WTC11 (cell line): ENCODE measurements around the gene MED19. TPM values are rescaled to one million over a fixed set of nuclear protein-coding genes. Genes with fewer than 3 reads are reported as not detected.

ENCODE experiments used
- ATAC-seq: fragments of 200-7000 bp; cut with Tn5 transposase; 2 replicates; pipeline ENCODE4 v1.10.0; 2021; ENCODE audit warnings: mild to moderate bottlenecking, moderate library complexity
- CTCF ChIA-PET: fragments of 300-600 bp; sonication (Branson Sonifier 250); formaldehyde crosslinking; loops from one replicate; lab custom pipeline; 2021; ENCODE audit warnings: antibody characterized with exemption; lab: Charles Lee
- POLR2A ChIA-PET: fragments of 350-600 bp; sonication (Branson Sonifier 250); formaldehyde crosslinking; loops from one replicate; lab custom pipeline; 2021; ENCODE audit warnings: antibody characterized with exemption; lab: Charles Lee
- DNase-seq: peaks from one replicate; pipeline ENCODE4 v3.0.0; 2021; ENCODE audit warnings: low spot score
- H3K27ac Mint-ChIP-seq: 2 replicates; pipeline ENCODE4 v1.8.0; 2021; ENCODE audit warnings: mixed read lengths
- H3K27me3 Mint-ChIP-seq: 2 replicates; pipeline ENCODE4 v1.8.0; 2021; ENCODE audit warnings: low read depth, mild to moderate bottlenecking, moderate library complexity, mixed read lengths
- H3K36me3 Mint-ChIP-seq: 2 replicates; pipeline ENCODE4 v1.8.0; 2021; ENCODE audit warnings: mixed read lengths
- H3K4me1 Mint-ChIP-seq: 2 replicates; pipeline ENCODE4 v1.8.0; 2022; ENCODE audit warnings: mixed read lengths
- H3K4me3 Mint-ChIP-seq: 2 replicates; pipeline ENCODE4 v1.8.0; 2021; ENCODE audit warnings: mild to moderate bottlenecking, moderate library complexity, mixed read lengths
- H3K9me3 Mint-ChIP-seq: 2 replicates; pipeline ENCODE4 v1.8.0; 2021; ENCODE audit warnings: mixed read lengths
- CBFB ChIP-seq: sonication (generic); formaldehyde crosslinking; IDR thresholded peaks from 2 replicates; pipeline ENCODE4 v1.8.1; 2022; ENCODE audit warnings: mild to moderate bottlenecking, low read depth, missing genetic modification reagents
- FOXP1 ChIP-seq: sonication (generic); formaldehyde crosslinking; IDR thresholded peaks from 2 replicates; pipeline ENCODE4 v1.8.0; 2022; ENCODE audit warnings: missing genetic modification reagents, mild to moderate bottlenecking, moderate library complexity, borderline replicate concordance
- GABPB1 ChIP-seq: sonication (generic); formaldehyde crosslinking; IDR thresholded peaks from 2 replicates; pipeline ENCODE4 v1.8.1; 2023; ENCODE audit warnings: mild to moderate bottlenecking, missing genetic modification reagents
- HMGA2 ChIP-seq: fragments of 250-450 bp; sonication (Bioruptor Pico); IDR thresholded peaks from 2 replicates; pipeline ENCODE4 v1.4.0; 2021; ENCODE audit warnings: mild to moderate bottlenecking, moderate library complexity
- NR3C1 ChIP-seq: sonication (generic); formaldehyde crosslinking; conservative IDR thresholded peaks from 2 replicates; pipeline ENCODE4 v1.8.1; 2023; ENCODE audit warnings: low read depth, mild to moderate bottlenecking, missing genetic modification reagents
- TCF7 ChIP-seq: sonication (generic); formaldehyde crosslinking; IDR thresholded peaks from 2 replicates; pipeline ENCODE4 v1.8.0; 2022; ENCODE audit warnings: mild to moderate bottlenecking, low read depth, missing genetic modification reagents, moderate library complexity
- TEAD4 ChIP-seq: sonication (generic); formaldehyde crosslinking; IDR thresholded peaks from 2 replicates; pipeline ENCODE4 v1.8.0; 2022; ENCODE audit warnings: mild to moderate bottlenecking, missing genetic modification reagents
- ZNF121 ChIP-seq: sonication (generic); formaldehyde crosslinking; IDR thresholded peaks from 2 replicates; pipeline ENCODE4 v1.8.0; 2023; ENCODE audit warnings: missing genetic modification reagents
- ZNF416 ChIP-seq: fragments of 250-450 bp; sonication (Bioruptor Pico); IDR thresholded peaks from 2 replicates; pipeline ENCODE4 v1.9.0; 2021; ENCODE audit warnings: mild to moderate bottlenecking, inconsistent platforms
- ZNF423 ChIP-seq: fragments of 250-450 bp; sonication (Bioruptor Pico); IDR thresholded peaks from 2 replicates; pipeline ENCODE4 v2.1.2; 2022; ENCODE audit warnings: mild to moderate bottlenecking, moderate library complexity
- total RNA-seq: library from RNA; stranded (reverse); gene quantifications from 3 replicates; pipeline ENCODE4 v1.2.3, GENCODE V29; 2021
- TF ChIP-seq, protein P1 (sequence below): sonication (generic); formaldehyde crosslinking; IDR thresholded peaks from 2 replicates; pipeline ENCODE4 v1.8.1; 2022; ENCODE audit warnings: low read depth, mild to moderate bottlenecking, moderate library complexity, missing genetic modification reagents, borderline replicate concordance
- TF ChIP-seq, protein P2 (sequence below): sonication (generic); formaldehyde crosslinking; IDR thresholded peaks from 2 replicates; pipeline ENCODE4 v1.8.0; 2023; ENCODE audit warnings: mild to moderate bottlenecking, missing genetic modification reagents
- TF ChIP-seq, protein P3 (sequence below): sonication (generic); formaldehyde crosslinking; IDR thresholded peaks from 2 replicates; pipeline ENCODE4 v1.8.0; 2022; ENCODE audit warnings: mild to moderate bottlenecking, missing genetic modification reagents
- TF ChIP-seq, protein P4 (sequence below): sonication (generic); formaldehyde crosslinking; IDR thresholded peaks from 2 replicates; pipeline ENCODE4 v1.8.1; 2023; ENCODE audit warnings: mild to moderate bottlenecking, missing genetic modification reagents
- TF ChIP-seq, protein P5 (sequence below): sonication (generic); formaldehyde crosslinking; conservative IDR thresholded peaks from 2 replicates; pipeline ENCODE4 v1.8.1; 2023; ENCODE audit warnings: mild to moderate bottlenecking, low read depth, missing genetic modification reagents, moderate library complexity
- TF ChIP-seq, protein P6 (sequence below): sonication (generic); formaldehyde crosslinking; IDR thresholded peaks from 2 replicates; pipeline ENCODE4 v1.8.1; 2023; ENCODE audit warnings: mild to moderate bottlenecking, missing genetic modification reagents, borderline replicate concordance
- TF ChIP-seq, protein P7 (sequence below): fragments of 250-450 bp; sonication (Bioruptor Pico); IDR thresholded peaks from 2 replicates; pipeline ENCODE4 v1.9.0; 2021; ENCODE audit warnings: mild to moderate bottlenecking

Gene MED19
- total RNA-seq, 1 experiment from 2014 or later: 19.1 TPM

DNA sequence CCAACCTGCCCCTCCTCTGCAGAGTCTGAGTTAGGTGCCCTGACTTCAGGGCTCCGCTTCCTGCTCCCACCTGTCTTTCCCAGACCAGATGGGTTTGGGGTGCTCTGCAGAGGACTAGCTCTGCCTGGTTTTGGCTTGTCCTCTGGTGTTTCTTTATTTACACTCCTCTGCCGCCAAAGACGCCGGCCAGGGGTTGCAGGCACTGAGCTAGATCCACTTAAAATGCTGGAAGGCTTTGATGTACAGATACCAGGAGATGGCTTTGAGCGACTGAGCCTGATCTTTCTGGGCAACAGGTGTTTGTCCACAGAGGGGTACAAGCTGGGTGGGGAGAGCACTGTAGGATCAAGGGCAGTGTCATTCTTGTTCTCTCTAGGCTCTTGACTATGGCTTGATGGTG is 33.2 kb upstream of the MED19 start:
- no peak overlapping the region for H3K4me3 Mint-ChIP-seq
- ChIA-PET CTCF (interaction anchor here (1.2 to 5.7 kb wide), 2 partner anchors 12 to 55 kb away, joined by 3 to 42 read pairs; no protein-coding TSS in a partner anchor), POLR2A (interaction anchor here (1.2 kb wide), 1 partner anchor 33 kb away, joined by 3 read pairs; no protein-coding TSS in a partner anchor)
- no peaks in the 10 kb centered on the region for H3K27me3 Mint-ChIP-seq
- H3K9me3 Mint-ChIP-seq: no peaks in the 10 kb centered on the region
- peaks cover 21% of the 10 kb centered on the region for H3K4me1 Mint-ChIP-seq
- H3K27ac Mint-ChIP-seq: peak overlapping the region; percentile 75
- ATAC-seq (no peak), DNase-seq (no peak)
- TF ChIP-seq, protein P1, sequence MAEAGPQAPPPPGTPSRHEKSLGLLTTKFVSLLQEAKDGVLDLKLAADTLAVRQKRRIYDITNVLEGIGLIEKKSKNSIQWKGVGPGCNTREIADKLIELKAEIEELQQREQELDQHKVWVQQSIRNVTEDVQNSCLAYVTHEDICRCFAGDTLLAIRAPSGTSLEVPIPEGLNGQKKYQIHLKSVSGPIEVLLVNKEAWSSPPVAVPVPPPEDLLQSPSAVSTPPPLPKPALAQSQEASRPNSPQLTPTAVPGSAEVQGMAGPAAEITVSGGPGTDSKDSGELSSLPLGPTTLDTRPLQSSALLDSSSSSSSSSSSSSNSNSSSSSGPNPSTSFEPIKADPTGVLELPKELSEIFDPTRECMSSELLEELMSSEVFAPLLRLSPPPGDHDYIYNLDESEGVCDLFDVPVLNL (CRISPR knock-in tag): no peak
- TF ChIP-seq, protein P2, sequence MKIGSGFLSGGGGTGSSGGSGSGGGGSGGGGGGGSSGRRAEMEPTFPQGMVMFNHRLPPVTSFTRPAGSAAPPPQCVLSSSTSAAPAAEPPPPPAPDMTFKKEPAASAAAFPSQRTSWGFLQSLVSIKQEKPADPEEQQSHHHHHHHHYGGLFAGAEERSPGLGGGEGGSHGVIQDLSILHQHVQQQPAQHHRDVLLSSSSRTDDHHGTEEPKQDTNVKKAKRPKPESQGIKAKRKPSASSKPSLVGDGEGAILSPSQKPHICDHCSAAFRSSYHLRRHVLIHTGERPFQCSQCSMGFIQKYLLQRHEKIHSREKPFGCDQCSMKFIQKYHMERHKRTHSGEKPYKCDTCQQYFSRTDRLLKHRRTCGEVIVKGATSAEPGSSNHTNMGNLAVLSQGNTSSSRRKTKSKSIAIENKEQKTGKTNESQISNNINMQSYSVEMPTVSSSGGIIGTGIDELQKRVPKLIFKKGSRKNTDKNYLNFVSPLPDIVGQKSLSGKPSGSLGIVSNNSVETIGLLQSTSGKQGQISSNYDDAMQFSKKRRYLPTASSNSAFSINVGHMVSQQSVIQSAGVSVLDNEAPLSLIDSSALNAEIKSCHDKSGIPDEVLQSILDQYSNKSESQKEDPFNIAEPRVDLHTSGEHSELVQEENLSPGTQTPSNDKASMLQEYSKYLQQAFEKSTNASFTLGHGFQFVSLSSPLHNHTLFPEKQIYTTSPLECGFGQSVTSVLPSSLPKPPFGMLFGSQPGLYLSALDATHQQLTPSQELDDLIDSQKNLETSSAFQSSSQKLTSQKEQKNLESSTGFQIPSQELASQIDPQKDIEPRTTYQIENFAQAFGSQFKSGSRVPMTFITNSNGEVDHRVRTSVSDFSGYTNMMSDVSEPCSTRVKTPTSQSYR (CRISPR knock-in tag): no peak
- no peak for TF ChIP-seq CBFB
- H3K36me3 Mint-ChIP-seq: peaks cover 27% of the 10 kb centered on the region

DNA sequence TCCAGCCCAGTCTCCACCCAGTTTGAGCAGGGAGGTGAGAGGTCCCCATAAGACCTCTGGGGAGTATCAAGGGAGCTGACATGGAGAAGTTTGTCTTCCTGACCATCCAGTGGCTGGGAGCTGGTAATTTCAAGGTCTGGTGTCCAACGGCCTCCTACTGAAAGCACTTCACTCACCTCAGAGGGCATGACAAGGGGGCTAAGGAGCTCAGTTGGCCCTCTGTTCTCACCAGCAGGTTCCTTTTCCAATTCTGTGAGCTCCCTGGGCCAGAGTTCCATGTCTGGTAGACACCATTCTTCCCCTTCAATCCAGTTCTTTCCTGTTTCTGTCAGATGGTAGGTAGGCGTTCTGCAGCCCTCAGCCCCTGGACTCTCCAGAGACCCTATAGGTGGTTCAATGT is 32.3 kb upstream of the MED19 start:
- Mint-ChIP-seq H3K27ac (no peak overlapping the region; the same call in 1 of the 2 replicates), H3K9me3 (no peaks in the 10 kb centered on the region), H3K4me1 (peaks cover 24% of the 10 kb centered on the region), H3K27me3 (no peaks in the 10 kb centered on the region), H3K36me3 (peaks cover 34% of the 10 kb centered on the region), H3K4me3 (peak overlapping the region; percentile 25)
- ChIA-PET CTCF (interaction anchor here (0.5 to 5.7 kb wide), 3 partner anchors 11 to 317 kb away, joined by 3 to 42 read pairs (median 3); no protein-coding TSS in a partner anchor), POLR2A (no interaction called here)
- TF ChIP-seq ZNF416 (CRISPR knock-in tag): no peak
- TF ChIP-seq ZNF423 (CRISPR knock-in tag): no peak
- no peak for TF ChIP-seq FOXP1
- no peak for TF ChIP-seq TEAD4 (CRISPR knock-in tag)
- TF ChIP-seq, protein P3, sequence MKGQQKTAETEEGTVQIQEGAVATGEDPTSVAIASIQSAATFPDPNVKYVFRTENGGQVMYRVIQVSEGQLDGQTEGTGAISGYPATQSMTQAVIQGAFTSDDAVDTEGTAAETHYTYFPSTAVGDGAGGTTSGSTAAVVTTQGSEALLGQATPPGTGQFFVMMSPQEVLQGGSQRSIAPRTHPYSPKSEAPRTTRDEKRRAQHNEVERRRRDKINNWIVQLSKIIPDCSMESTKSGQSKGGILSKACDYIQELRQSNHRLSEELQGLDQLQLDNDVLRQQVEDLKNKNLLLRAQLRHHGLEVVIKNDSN: no peak
- TF ChIP-seq HMGA2: no peak
- no peak for TF ChIP-seq TCF7 (CRISPR knock-in tag)
- TF ChIP-seq, protein P4, sequence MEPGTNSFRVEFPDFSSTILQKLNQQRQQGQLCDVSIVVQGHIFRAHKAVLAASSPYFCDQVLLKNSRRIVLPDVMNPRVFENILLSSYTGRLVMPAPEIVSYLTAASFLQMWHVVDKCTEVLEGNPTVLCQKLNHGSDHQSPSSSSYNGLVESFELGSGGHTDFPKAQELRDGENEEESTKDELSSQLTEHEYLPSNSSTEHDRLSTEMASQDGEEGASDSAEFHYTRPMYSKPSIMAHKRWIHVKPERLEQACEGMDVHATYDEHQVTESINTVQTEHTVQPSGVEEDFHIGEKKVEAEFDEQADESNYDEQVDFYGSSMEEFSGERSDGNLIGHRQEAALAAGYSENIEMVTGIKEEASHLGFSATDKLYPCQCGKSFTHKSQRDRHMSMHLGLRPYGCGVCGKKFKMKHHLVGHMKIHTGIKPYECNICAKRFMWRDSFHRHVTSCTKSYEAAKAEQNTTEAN (CRISPR knock-in tag): no peak
- no peak for TF ChIP-seq NR3C1
- TF ChIP-seq, protein P5, sequence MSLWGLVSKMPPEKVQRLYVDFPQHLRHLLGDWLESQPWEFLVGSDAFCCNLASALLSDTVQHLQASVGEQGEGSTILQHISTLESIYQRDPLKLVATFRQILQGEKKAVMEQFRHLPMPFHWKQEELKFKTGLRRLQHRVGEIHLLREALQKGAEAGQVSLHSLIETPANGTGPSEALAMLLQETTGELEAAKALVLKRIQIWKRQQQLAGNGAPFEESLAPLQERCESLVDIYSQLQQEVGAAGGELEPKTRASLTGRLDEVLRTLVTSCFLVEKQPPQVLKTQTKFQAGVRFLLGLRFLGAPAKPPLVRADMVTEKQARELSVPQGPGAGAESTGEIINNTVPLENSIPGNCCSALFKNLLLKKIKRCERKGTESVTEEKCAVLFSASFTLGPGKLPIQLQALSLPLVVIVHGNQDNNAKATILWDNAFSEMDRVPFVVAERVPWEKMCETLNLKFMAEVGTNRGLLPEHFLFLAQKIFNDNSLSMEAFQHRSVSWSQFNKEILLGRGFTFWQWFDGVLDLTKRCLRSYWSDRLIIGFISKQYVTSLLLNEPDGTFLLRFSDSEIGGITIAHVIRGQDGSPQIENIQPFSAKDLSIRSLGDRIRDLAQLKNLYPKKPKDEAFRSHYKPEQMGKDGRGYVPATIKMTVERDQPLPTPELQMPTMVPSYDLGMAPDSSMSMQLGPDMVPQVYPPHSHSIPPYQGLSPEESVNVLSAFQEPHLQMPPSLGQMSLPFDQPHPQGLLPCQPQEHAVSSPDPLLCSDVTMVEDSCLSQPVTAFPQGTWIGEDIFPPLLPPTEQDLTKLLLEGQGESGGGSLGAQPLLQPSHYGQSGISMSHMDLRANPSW (CRISPR knock-in tag): no peak
- no peak for TF ChIP-seq ZNF121 (CRISPR knock-in tag)
- TF ChIP-seq GABPB1 (CRISPR knock-in tag): no peak
- TF ChIP-seq, protein P6, sequence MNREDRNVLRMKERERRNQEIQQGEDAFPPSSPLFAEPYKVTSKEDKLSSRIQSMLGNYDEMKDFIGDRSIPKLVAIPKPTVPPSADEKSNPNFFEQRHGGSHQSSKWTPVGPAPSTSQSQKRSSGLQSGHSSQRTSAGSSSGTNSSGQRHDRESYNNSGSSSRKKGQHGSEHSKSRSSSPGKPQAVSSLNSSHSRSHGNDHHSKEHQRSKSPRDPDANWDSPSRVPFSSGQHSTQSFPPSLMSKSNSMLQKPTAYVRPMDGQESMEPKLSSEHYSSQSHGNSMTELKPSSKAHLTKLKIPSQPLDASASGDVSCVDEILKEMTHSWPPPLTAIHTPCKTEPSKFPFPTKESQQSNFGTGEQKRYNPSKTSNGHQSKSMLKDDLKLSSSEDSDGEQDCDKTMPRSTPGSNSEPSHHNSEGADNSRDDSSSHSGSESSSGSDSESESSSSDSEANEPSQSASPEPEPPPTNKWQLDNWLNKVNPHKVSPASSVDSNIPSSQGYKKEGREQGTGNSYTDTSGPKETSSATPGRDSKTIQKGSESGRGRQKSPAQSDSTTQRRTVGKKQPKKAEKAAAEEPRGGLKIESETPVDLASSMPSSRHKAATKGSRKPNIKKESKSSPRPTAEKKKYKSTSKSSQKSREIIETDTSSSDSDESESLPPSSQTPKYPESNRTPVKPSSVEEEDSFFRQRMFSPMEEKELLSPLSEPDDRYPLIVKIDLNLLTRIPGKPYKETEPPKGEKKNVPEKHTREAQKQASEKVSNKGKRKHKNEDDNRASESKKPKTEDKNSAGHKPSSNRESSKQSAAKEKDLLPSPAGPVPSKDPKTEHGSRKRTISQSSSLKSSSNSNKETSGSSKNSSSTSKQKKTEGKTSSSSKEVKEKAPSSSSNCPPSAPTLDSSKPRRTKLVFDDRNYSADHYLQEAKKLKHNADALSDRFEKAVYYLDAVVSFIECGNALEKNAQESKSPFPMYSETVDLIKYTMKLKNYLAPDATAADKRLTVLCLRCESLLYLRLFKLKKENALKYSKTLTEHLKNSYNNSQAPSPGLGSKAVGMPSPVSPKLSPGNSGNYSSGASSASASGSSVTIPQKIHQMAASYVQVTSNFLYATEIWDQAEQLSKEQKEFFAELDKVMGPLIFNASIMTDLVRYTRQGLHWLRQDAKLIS (CRISPR knock-in tag): no peak
- TF ChIP-seq, protein P7, sequence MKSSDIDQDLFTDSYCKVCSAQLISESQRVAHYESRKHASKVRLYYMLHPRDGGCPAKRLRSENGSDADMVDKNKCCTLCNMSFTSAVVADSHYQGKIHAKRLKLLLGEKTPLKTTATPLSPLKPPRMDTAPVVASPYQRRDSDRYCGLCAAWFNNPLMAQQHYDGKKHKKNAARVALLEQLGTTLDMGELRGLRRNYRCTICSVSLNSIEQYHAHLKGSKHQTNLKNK: no peak
- no peak for ATAC-seq
- no peak for DNase-seq
